GM19193 (cell line): ENCODE results near the gene DCHS2.

Source experiments
- POLR2A ChIP-seq: IDR thresholded peaks from 4 replicates; pipeline ENCODE4 v1.6.1; 2011; ENCODE audit not compliant: insufficient read depth, insufficient read length; ENCODE audit errors: extremely low read depth

Gene DCHS2

DNA sequence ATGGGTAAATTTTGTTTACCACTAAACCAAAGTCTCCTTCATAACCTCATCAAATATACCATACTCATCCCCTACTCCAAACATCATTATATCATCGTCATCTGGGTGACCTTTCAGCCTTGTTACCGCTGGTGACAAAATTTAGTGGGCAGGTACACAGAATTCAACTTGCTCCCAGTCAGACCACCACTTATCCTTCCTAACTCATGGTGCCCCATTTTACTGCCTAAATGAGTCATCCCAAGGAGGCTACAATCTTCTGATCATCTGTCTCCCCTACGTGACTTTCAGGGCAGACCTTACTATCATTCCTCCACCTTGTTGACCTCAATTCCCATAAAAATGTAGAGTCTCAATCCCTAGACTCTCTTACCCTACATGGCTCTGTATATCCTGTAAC lies 49.6 kb downstream of the DCHS2 start:
- TF ChIP-seq POLR2A = no peak

DNA sequence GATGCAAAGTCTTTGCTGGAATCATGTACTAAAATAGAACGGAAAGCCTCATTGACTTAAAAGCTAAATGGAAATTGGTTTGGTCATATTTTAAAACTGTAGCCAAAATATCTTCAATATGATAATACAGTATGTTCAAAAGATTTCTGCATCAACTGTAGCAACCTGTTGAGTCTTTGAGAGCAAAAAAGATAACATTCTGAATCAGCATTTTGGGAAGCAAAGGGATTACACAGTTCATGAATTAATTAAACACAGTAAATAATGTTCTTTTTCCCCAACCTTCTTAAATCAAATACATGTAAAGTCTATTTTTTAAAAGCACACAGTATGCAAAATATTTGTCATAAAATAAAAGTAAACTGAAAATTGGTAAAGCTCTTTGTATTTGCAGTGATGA lies 50.5 kb downstream of the DCHS2 start:
- TF ChIP-seq POLR2A = no peak

DNA sequence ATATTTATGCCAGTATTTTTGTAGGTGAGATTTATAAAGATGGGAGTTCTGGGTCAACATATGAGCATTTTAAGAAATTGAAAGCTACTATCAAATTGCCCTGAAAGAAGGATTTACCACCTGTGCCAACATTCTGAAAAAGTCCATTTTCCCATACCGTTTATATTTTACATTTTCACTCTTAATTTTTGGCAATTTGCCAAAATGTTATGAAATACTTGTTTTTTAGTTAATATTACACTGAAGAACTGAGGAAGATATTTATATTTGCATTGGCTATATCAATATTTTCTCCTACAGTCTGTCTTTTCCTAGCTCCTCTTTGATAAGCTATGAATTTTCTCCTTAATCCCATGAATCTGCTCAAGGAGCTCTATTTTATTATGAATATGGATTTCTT lies 52.4 kb downstream of the DCHS2 start:
- no peak for TF ChIP-seq POLR2A

DNA sequence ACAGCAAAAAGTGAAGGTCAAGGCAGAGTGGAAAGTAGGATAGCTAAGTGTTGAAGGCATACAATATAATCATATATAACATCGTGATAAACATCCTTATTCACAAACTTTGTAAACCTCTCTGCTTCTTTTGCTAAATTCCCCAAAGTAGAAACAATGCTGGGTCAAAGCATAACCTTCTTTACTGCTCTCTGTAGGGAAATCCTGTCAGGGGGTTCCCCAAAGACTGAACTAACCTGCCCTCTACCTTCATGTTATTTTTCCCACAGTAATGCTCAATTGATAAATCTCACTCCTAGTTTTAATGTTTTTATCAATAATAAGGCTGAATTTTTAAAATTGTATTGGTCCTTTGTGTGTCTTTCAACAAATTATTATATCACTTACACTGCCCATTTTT lies 55.7 kb downstream of the DCHS2 start:
- no peak for TF ChIP-seq POLR2A

DNA sequence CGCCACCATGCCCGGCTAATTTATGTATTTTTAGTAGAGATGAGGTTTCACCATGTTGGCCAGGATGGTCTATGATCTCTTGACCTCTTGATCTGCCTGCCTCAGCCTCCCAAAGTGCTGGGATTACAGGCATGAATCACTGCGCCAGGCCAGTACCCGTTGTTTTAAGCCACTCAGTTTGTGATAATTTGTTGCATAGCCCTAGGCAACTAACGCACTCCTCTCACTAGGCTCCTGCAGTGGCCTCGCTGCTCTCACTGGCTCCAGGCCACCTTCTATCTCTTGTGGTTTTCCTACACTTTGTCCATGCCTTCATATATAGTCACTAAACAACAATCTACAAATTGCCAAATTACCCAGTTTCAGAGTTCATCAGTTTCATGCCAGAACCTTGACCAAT lies 58.1 kb downstream of the DCHS2 start:
- TF ChIP-seq POLR2A = no peak

DNA sequence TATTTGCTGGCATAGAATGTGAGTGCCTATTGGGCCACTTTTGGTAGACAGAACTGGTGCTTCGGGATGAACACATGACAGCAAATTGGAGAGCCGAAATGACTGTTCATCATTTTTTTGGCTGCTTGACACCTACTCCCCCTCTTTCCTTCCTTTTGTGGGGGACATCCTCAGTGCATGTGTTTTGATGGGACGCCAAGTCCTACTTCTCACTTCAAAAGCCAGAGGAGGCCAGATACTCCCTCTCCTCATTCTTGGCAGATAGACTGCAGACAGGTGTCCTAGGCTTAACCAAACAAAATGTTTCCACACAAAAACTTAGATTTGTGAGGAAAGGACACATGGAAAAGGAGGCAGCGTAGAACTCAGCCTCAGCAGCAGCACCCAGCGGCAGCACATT lies 62.4 kb downstream of the DCHS2 start:
- TF ChIP-seq POLR2A = no peak

DNA sequence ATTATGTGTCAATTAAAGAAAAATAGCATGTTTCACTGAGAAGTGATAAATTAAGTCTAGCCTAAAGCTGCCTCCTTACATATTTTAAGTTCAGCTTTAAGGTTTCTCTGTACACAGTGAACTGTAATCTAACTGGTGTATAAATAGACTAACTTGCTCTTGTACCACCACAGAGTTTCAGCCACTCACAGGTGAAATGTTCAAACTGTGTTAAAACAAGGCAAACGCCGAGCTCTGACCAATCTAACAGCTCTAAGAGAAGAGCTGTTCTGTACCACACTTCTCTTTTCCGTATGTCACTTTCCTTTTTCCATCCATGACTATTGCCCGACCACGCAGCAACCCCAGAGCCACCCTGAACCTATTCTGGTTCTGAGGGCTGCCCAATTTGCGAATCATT lies 64.5 kb downstream of the DCHS2 start:
- TF ChIP-seq POLR2A = no peak

DNA sequence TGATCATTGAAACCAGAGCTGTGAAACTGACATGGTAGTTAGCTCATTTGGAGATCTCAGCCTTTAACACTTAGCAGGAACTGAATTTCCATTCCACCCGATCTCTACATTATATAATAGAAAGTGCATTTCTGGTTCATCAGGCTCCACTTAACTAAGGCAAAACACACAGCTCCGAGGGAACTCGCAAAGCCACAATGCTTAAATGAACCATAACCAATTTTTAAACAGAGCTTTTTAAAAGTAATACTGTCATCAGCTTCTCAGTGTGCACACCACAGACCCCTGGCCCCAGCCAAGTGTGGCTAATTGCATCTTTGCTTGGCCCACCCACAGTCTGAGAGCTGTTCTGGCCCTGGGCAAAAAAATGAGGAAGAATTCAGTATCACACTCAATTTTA lies 66.1 kb downstream of the DCHS2 start:
- no peak for TF ChIP-seq POLR2A

DNA sequence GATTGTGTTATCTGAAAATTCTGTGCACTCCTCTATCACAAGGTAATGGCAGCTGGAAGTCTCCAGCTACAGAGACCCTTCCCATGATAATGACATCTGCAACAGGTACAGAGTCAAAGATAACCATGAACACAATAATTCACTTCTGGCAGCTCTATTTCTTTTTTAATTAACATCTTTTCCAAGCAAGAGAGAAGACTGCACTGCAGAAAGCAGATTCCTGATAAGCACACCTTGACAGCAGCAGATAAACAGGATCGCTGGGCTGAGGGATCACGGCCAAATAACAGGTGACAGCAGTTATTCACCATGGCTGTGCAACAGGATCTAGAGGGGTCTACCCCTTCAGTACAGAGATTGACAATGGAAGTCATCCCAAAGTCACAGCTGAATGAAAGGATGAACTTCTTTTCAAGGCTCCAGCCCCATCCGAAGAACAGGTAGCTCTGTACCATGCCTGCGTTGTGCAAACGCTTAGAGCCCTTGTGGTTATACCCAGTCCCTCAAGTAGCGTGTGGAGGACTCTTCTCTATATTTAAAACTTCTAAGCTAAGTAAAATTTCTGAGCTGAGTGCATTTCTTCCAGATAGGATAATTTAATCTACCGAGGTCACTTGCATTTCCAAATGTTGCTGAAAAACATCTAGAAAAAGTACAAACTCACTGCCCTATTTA lies 66.7 kb downstream of the DCHS2 start:
- no peak for TF ChIP-seq POLR2A

DNA sequence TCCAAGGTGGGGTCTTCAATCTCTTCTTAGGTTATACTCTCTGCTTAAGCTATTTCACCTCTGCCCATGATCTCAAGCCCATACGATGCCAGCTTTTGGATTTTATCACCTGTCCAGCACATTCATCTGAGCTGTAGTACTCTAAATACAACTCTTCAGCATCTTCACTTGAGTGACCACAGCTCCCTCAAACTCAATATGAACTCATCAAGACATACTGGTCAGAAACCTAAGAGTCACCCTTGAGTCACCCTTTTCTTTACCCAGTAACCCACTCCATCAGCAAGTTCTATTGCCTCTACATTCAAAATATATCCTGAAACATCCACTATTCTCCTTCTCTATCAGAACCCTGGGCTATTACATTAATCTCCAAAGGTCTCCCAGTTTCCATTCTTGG lies 69.4 kb downstream of the DCHS2 start:
- no peak for TF ChIP-seq POLR2A

DNA sequence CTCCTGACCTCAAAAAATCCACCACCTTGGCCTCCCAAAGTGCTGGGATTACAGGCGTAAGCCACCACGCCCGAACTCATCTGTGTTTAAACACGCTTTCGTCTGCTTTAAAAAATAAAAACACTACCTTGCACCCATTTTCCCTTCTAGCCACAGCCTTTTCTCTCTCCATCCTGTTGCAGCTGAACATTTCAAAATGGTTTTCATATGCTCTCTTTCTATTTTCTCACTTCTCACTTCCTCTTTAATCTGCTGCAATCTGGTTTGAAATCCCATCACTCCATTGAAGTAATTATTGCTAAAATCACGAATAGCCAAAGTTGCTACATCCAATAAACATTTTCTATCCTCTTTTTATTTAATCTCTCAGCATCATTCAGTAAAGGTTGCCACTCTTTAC lies 70.0 kb downstream of the DCHS2 start:
- no peak for TF ChIP-seq POLR2A

DNA sequence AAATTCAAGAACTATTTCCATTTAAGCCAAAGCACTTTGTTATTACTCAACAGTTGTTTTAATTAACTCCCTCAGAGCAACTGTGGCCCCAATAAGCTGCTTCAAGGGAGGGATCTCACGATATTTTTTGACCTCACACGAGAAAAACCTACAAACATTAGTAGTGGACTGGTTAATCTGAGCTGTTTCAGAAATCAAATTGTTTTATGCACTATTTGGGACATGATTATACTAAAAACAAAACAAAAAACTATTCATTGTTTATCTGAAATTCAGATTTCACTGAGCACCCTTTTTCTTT lies 74.3 kb downstream of the DCHS2 start:
- TF ChIP-seq POLR2A = no peak

DNA sequence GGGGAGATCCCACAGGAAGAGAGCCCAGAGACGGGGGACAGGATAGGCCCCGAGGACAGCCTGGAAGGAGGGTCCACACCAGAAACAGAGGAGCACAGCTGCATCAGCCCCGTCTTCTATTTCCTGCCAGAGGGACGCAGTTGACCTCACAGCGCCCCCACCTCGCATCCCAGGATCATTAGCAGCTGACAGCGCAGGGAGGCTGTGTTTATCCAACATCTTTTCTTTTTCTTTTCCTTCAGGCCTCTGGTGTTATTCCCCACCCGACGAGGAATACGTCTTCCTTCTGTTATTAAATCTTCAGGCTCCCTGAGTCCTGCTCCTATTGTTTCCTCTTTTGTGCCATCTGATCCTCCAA lies 75.4 kb downstream of the DCHS2 start:
- no peak for TF ChIP-seq POLR2A

DNA sequence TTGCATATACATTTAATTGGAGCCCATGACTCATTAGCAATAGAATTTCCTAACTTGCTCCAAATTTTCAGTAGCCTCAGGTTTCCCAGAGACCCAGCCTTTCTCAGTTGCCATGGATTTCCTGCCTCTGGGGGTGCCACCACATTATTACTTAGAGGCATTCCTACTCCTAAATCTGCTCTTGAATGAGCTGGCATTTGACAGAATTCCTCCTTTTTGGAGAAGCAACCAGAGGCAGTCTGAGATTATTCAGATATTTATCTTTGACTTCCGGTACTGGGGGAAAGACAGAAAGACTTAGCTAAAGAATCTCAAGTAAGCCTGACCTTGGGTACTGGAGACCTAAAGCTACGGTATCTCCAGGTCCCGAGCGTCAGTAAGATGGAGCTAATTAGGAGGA lies 76.3 kb downstream of the DCHS2 start:
- no peak for TF ChIP-seq POLR2A

DNA sequence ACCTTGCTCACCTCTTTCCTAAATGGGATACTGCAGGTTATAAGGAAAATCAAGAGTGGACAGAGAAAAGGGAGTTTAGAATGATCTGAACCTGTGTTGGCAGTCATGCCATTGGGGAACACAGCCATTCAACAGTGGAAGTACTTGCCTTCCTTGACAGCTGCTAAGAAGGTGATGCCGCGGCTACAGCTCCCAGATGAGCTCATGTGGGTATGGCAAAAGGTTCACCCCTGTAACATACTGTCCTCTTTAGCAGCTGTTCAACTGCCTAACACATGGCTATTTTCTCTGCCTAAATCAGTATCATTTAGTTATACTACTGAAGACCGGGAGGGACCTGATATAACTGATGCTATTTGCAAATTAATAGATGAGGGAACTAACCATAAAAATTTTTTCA lies 76.8 kb downstream of the DCHS2 start:
- no peak for TF ChIP-seq POLR2A

DNA sequence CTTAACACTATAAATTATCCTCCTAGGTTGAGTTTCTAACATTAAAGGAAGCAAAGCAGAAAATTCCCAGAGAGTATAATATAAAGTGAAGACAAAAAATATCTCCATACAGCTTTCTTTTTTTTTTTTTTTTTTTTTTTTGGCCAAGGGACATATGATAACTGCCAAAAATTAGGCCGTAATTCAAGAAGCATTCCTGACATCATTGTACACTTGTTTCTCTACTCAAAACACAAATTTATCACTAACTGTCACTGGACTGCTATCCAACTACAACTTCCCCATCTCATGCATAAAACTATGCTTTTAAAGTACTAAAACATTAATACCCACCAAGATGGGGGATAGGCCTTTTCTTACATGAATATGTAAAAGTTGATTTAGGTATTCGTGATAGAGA lies 77.2 kb downstream of the DCHS2 start:
- no peak for TF ChIP-seq POLR2A

DNA sequence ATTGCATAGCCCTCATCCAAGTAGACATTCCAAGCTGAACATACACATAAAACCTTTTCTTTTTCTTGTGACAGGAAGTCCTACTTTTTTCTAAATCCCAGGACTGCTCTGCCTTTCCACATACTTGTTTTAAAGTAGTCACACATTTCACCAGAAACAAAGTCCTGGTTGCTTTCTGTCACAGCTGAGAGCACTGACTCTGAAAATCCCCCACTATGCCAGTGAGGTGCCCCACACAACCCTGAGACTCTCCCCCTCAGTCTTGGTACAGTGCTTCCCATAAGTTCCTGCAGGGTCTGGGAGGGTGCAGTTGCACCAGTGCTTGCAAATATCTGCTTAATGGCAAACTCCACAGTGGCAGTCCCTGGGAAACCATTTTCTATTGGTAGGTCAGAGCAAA lies 84.2 kb downstream of the DCHS2 start:
- no peak for TF ChIP-seq POLR2A
